ENCODE results near the gene EP400.
"Not testable (repeated sequence)": the region's sequence is repeated elsewhere in the genome, so short reads cannot be mapped to it uniquely, and the experiment has no call there.

Gene EP400

DNA sequence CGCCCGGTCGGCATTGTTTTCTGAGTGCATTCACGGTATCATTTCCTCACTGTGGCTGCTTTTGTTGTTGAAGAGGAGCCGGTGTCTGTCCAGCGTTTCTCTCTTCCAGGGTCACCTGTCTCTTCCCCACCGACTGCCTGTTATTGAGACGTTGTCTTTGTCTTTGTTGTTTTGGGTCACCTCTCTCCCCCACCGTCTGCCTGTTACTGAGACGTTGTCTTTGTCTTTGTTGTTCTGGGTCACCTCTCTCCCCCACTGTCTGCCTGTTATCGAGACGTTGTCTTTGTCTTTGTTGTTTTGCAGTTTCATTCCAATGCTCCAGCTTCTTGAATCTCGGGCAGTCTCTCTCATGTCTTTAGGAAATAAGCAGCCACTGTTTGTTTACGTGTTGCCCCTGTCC lies 124.5 kb downstream of the EP400 start:
- Mint-ChIP-seq H3K4me1 (peaks cover 5% of the 10 kb centered on the region), H3K4me3 (no peak overlapping the region), H3K27ac (peak overlapping the region; percentile 32), H3K36me3 (peaks cover 92% of the 10 kb centered on the region), H3K9me3 (no peaks in the 10 kb centered on the region)
- ATAC-seq = no peak
- DNase-seq (ENCODE audit: low spot score in 2 of 2) = no peak

DNA sequence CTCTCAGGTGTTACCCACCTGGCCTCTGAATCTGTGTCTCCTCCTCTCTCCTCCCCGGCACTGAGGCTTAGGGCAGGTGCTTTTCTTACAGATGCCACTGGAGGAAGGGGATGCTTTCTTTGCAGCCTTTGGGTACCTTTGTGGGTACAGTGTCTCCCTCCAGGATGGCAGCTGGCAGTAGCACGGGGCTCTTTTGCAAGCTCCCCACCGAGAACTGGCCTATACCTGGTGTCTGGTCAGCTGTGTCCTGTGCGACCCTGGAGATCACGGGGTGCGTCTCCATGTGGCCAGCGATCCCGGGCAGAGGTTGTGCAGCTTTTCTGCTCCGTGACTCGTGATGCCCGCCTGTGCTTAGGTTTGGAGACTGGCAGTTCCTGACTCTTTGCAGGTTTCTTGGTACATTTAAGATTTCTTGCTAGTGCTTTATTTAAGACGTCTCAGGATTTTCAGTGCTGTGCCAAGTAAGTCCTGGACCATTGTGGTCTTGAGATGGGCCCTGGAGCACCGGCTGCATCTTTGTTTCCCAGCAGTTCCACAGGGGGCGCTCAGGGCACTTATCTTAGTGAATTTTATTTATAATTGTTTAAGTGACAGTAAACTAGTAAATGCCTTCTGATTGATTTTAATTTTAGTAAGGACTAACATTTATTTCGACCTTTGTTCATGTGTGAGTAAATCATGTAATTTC lies 125.4 kb downstream of the EP400 start:
- H3K4me1 Mint-ChIP-seq = peaks cover 5% of the 10 kb centered on the region
- H3K36me3 Mint-ChIP-seq = peaks cover 85% of the 10 kb centered on the region
- H3K4me3 Mint-ChIP-seq = no peak overlapping the region

GRCh38 chr12:132075714-132076553 lies 126.2 kb downstream of the EP400 start:
- Mint-ChIP-seq H3K4me3 (no peak overlapping the region), H3K36me3 (peaks cover 79% of the 10 kb centered on the region), H3K4me1 (peaks cover 5% of the 10 kb centered on the region), H3K9me3 (no peaks in the 10 kb centered on the region), H3K27ac (no peak overlapping the region)
- DNase-seq (ENCODE audit: low spot score in 2 of 2) (no peak), ATAC-seq (no peak)

More for the DNA sequence above, 125.4 kb downstream of the EP400 start:
- Mint-ChIP-seq H3K27ac (peak overlapping the region; percentile 32), H3K9me3 (no peaks in the 10 kb centered on the region)
- ATAC-seq = no peak
- DNase-seq (ENCODE audit: low spot score in 2 of 2) = no peak

DNA sequence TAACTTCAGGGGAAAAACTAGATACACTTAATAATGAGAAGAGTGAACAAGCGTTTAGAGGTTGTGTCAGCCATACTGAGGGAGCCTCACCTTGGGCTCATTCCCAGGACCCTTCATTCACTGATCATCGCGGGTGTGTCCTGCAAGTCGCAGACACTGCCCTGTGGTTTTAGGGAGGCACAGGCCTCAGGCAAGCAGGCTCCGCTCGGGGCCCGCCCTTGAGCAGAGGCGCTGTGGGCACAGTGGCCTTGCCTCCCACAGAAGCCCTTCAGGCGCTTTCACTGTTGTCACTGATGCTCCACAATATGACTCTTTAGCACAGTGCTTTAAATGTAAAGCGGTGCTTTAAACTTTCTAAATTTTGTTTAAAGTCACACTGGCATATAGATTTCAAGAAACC lies 127.0 kb downstream of the EP400 start:
- H3K4me1 Mint-ChIP-seq = peaks cover 5% of the 10 kb centered on the region
- DNase-seq (ENCODE audit: low spot score in 2 of 2) (no peak), ATAC-seq (no peak)
- H3K27ac Mint-ChIP-seq = no peak overlapping the region
- no peak overlapping the region for H3K4me3 Mint-ChIP-seq
- H3K9me3 Mint-ChIP-seq = no peaks in the 10 kb centered on the region
- peaks cover 77% of the 10 kb centered on the region for H3K36me3 Mint-ChIP-seq

- Mint-ChIP-seq H3K4me1 (peaks cover 5% of the 10 kb centered on the region), H3K4me3 (no peak overlapping the region), H3K27ac (no peak overlapping the region), H3K36me3 (peaks cover 69% of the 10 kb centered on the region), H3K9me3 (no peaks in the 10 kb centered on the region)
- no peak for ATAC-seq
- no peak for DNase-seq (ENCODE audit: low spot score in 2 of 2)
These were observed 127.8 kb downstream of the EP400 start for GRCh38 chr12:132077322-132078100.

DNA sequence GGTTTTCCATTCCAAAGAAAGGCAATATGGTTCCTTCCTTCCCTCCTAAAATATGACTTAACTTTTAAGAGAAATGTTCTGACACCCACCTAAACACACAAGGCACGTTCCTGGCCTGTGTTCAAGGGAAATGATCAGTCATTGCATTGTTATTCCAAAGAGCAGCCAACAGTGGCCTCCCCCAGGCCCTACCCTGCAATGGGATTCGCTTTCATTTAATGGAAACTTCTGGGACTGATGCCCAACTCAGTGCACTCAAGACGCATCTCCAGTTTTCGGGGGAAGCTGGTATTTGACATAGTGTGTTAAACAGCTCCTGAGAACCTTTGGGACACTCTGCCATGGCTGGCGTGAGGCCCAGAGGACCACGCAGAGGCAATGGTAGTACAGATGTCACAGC lies 128.4 kb downstream of the EP400 start:
- ATAC-seq (no peak), DNase-seq (ENCODE audit: low spot score in 2 of 2) (no peak)
- no peaks in the 10 kb centered on the region for H3K9me3 Mint-ChIP-seq
- H3K36me3 Mint-ChIP-seq = peaks cover 62% of the 10 kb centered on the region
- peaks cover 5% of the 10 kb centered on the region for H3K4me1 Mint-ChIP-seq
- H3K27ac Mint-ChIP-seq = no peak overlapping the region
- H3K4me3 Mint-ChIP-seq = no peak overlapping the region

DNA sequence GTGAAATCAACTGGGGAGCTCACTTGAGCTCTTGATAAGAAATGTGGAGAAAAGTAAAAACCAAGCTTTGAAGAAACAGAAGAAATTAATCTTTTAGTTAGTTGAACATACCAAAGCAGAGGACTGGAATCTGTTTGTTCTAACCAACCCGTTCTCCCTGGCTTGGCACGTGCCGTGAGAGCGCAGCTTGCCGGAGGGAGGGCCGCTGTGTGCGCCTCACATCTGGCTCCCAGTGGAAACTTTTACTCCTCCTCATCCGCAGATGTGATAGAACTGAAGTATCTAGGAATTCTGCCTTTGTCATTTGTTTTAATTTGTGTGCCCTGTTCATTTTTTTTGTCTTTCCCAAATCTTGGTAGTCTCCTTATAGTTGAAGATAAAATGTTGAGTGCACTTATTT lies 129.5 kb downstream of the EP400 start:
- no peak for ATAC-seq
- peaks cover 13% of the 10 kb centered on the region for H3K4me1 Mint-ChIP-seq
- no peak overlapping the region for H3K4me3 Mint-ChIP-seq
- H3K9me3 Mint-ChIP-seq = no peaks in the 10 kb centered on the region
- H3K36me3 Mint-ChIP-seq = peaks cover 52% of the 10 kb centered on the region
- DNase-seq (ENCODE audit: low spot score in 2 of 2) = no peak
- H3K27ac Mint-ChIP-seq = no peak overlapping the region

DNA sequence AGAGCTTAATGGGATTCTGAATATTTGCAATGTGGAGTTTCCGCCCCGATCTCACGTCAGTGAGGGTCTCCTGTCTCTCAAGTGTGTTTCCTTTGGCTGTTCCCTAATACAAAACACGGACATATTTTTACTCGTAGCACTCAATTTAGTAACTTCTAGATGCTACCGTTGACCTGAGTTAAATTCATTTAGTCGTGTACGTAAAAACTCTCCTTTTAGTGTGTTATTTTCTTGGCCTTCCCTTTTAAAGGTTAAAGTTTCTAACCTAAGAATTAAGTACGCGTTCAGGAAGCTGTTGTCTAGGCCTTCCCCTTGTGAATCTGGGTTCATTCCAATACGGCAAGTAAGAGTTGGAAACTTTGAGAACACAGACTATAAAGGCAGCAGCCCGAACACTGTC lies 130.0 kb downstream of the EP400 start:
- H3K4me3 Mint-ChIP-seq = no peak overlapping the region
- no peak for DNase-seq (ENCODE audit: low spot score in 2 of 2)
- no peak for ATAC-seq
- H3K4me1 Mint-ChIP-seq = peaks cover 9% of the 10 kb centered on the region
- no peaks in the 10 kb centered on the region for H3K9me3 Mint-ChIP-seq
- H3K36me3 Mint-ChIP-seq = peaks cover 50% of the 10 kb centered on the region
- no peak overlapping the region for H3K27ac Mint-ChIP-seq

- not testable (repeated sequence) for ATAC-seq
These were observed 130.8 kb downstream of the EP400 start for GRCh38 chr12:132080515-132080914.

GRCh38 chr12:132081423-132081822 lies 131.7 kb downstream of the EP400 start:
- Mint-ChIP-seq H3K36me3 (peaks cover 44% of the 10 kb centered on the region), H3K4me1 (peaks cover 21% of the 10 kb centered on the region), H3K9me3 (no peaks in the 10 kb centered on the region), H3K27ac (no peak overlapping the region), H3K4me3 (no peak overlapping the region)
- no peak for ATAC-seq
- no peak for DNase-seq (ENCODE audit: low spot score in 2 of 2)

More at GRCh38 chr12:132080515-132080914, 130.8 kb downstream of the EP400 start:
- H3K27ac Mint-ChIP-seq; DNase-seq (ENCODE audit: low spot score in 2 of 2); H3K9me3 Mint-ChIP-seq; H3K4me3 Mint-ChIP-seq: not testable (repeated sequence)
- peaks cover 50% of the 10 kb centered on the region for H3K36me3 Mint-ChIP-seq
- peaks cover 17% of the 10 kb centered on the region for H3K4me1 Mint-ChIP-seq

- peak; percentile 1 for ATAC-seq
These were observed 133.8 kb downstream of the EP400 start for GRCh38 chr12:132083614-132083940.

DNA sequence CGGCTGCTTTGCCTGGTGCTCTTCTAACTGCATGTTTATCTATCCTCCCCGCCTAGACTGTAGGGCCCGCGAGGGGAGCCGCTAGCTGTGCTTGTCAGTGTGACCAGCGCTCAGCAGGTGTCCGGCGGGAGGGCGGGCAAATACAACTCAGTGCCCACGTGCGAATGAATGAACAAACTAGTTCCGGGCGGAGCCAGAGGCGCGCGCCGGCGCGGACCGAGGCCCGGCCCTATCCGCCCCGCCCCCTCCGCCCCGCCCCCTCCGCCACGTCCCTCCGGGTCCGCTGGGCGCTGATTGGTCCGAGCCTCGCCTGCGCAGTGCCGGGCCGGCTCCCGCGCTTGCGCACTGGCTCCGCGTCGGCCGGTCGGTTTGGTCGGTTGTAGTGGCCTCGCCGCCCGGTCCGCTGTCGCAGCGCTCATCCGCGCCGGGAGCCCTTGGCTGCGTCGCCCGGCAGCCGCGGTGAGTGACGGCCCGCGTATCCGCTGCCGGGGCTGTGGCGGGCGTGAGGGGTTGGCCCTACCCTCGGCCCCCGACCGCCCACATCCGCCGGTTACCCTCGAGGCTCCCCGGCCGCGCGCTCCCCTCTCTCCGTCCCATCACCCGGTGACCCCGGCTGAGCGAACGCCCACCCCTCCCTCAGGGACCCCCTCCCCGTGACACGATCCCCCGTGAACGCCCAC lies 134.3 kb downstream of the EP400 start:
- Mint-ChIP-seq H3K4me3 (peak overlapping the region; percentile 95), H3K4me1 (peaks cover 25% of the 10 kb centered on the region), H3K9me3 (no peaks in the 10 kb centered on the region), H3K36me3 (peaks cover 36% of the 10 kb centered on the region), H3K27ac (peak overlapping the region; percentile 99)
- ATAC-seq (peak; percentile 91), DNase-seq (ENCODE audit: low spot score in 2 of 2) (peak; percentile 88 to 95)

More at GRCh38 chr12:132083614-132083940, 133.8 kb downstream of the EP400 start:
- H3K9me3 Mint-ChIP-seq = no peaks in the 10 kb centered on the region
- H3K4me1 Mint-ChIP-seq = peaks cover 25% of the 10 kb centered on the region
- peak overlapping the region; percentile 99 for H3K27ac Mint-ChIP-seq
- H3K4me3 Mint-ChIP-seq = peak overlapping the region; percentile 95
- H3K36me3 Mint-ChIP-seq = peaks cover 37% of the 10 kb centered on the region
- no peak for DNase-seq (ENCODE audit: low spot score in 2 of 2)

- H3K9me3 Mint-ChIP-seq = no peaks in the 10 kb centered on the region
- peaks cover 37% of the 10 kb centered on the region for H3K36me3 Mint-ChIP-seq
- peak overlapping the region; percentile 95 for H3K4me3 Mint-ChIP-seq
- H3K4me1 Mint-ChIP-seq = peaks cover 31% of the 10 kb centered on the region
- DNase-seq (ENCODE audit: low spot score in 2 of 2) (peak; percentile 40 to 78), ATAC-seq (peak; percentile 65)
- peak overlapping the region; percentile 99 for H3K27ac Mint-ChIP-seq
These were observed 135.0 kb downstream of the EP400 start for GRCh38 chr12:132084621-132085290.

DNA sequence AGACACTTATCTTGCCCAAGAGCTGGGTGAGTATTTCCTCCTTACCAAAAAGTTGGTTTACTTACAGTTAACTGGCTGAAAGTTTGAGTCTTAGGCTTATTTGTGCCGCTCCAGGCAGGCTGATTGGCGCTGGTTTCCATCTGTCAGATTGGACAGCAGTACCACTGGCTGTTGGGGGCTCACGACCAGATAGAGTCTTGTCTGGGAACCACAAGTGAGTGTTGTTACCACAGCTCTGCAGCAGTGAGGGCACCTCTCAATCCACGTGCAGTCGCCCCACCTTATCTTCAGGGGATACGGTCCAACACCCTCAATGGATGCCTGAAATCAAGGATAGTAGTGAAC lies 135.5 kb downstream of the EP400 start:
- peaks cover 36% of the 10 kb centered on the region for H3K4me1 Mint-ChIP-seq
- DNase-seq (ENCODE audit: low spot score in 2 of 2) (no peak), ATAC-seq (peak; percentile 1)
- H3K36me3 Mint-ChIP-seq = peaks cover 42% of the 10 kb centered on the region
- peak overlapping the region; percentile 95 for H3K4me3 Mint-ChIP-seq
- H3K9me3 Mint-ChIP-seq = no peaks in the 10 kb centered on the region
- H3K27ac Mint-ChIP-seq = peak overlapping the region; percentile 99

All from stimulated activated effector memory CD8-positive, alpha-beta T cell treated with anti-CD3 and anti-CD28 coated beads, Interleukin-12 subunit alpha, Interleukin-12 subunit beta, amount 100 ng/mL, for 72 hours (primary cell).